ENCODE measurements around the gene TRAM2.

- TF ChIP-seq TAF1 (conservative IDR thresholded peaks at IDR 0.05) (no peak), JUND (IDR thresholded peaks at IDR 0.05) (no peak), ATF3 (IDR thresholded peaks at IDR 0.05) (no peak)
These were observed 35.6 kb upstream of the TRAM2 start for GRCh38 chr6:52612336-52613054.

All from liver (tissue), 2 donors.